Kidney (tissue), 14 donors: ENCODE results near the gene KPNA1. TPM values are rescaled to one million over a fixed set of nuclear protein-coding genes. Genes with fewer than 3 reads are reported as not detected.

ENCODE experiments used
- DNase-seq, 5 donors: peaks; one replicate each; pipeline ENCODE4 v3.0.0-alpha.2; 2013 to 2020
- FAIRE-seq: peaks from 2 replicates; lab custom pipeline; 2012; peaks lifted over from hg19 to GRCh38; lab: Jason Lieb, UNC
- H3K27ac ChIP-seq, 2 donors: one replicate each; pipeline ENCODE4 v1.7.0; 2013; ENCODE audit warnings: low read depth in 2 of 2, low read length in 2 of 2, inconsistent platforms in 1 of 2
- H3K27me3 ChIP-seq: one replicate; pipeline ENCODE4 v1.7.1; 2013; ENCODE audit warnings: low read length, inconsistent platforms; ENCODE audit not compliant: control insufficient read depth, insufficient read depth
- H3K36me3 ChIP-seq, 3 donors: one replicate each; pipeline versions ENCODE4 v1.7.0 to v1.7.1; 2013; ENCODE audit warnings: low read length in 3 of 3, control low read depth in 1 of 3, inconsistent platforms in 1 of 3; ENCODE audit not compliant: insufficient read depth in 3 of 3, control insufficient read depth in 2 of 3
- H3K4me1 ChIP-seq, 3 donors: one replicate each; pipeline versions ENCODE4 v1.7.0 to v1.7.1; 2013; ENCODE audit warnings: low read length in 3 of 3, inconsistent platforms in 1 of 3, low read depth in 1 of 3; ENCODE audit not compliant: control insufficient read depth in 2 of 3, insufficient read depth in 2 of 3
- H3K4me3 ChIP-seq, 3 donors: one replicate each; pipeline versions ENCODE4 v1.7.0 to v1.8.1; 2013; ENCODE audit warnings: low read length in 3 of 3, control low read depth in 1 of 3, inconsistent platforms in 1 of 3
- H3K9ac ChIP-seq, 3 donors: one replicate each; pipeline versions ENCODE4 v1.7.0 to v1.7.1; 2013; ENCODE audit warnings: low read length in 3 of 3, control low read depth in 1 of 3, inconsistent platforms in 1 of 3
- H3K9me3 ChIP-seq, 3 donors: one replicate each; pipeline versions ENCODE4 v1.7.0 to v1.7.1; 2013; ENCODE audit warnings: low read length in 3 of 3, control low read depth in 1 of 3, inconsistent platforms in 1 of 3; ENCODE audit not compliant: control insufficient read depth in 2 of 3, insufficient read depth in 1 of 3
- CTCF ChIP-seq: IDR thresholded peaks from 3 replicates; pipeline ENCODE4 v1.5.1; 2012; ENCODE audit warnings: mild to moderate bottlenecking, moderate library complexity, borderline replicate concordance; ENCODE audit not compliant: insufficient read depth; ENCODE audit errors: extremely low read depth
- intact Hi-C: fragments of 100-400 bp; cut with DNase I; formaldehyde crosslinking; loops from one replicate; pipeline ENCODE4 v1.11.1; 2022
- polyA plus RNA-seq: library from polyadenylated mRNA; stranded (reverse); fragments of 350-450 nt; fragmentation: Illumina TruSeq; extraction: RNeasy Lipid Tissue Mini Kit (QIAGEN cat#74804); gene quantifications from one replicate; pipeline ENCODE4 v1.2.3, GENCODE V29; 2014; ENCODE audit warnings: low read depth, low replicate concordance; ENCODE audit not compliant: insufficient read depth
- total RNA-seq: library from RNA; stranded (reverse); fragmentation: NEBNext Ultra II Directional; extraction: Animal tissue kit (Norgen Biotek cat#: 25700); gene quantifications from one replicate; pipeline ENCODE4 v1.2.1, GENCODE V29; 2021
- donor health status: control.
- donor health status: control.
- donor health status: control.
- donor health status: control.
- donor health status: control.
- donor health status: DM: yes; HTN: yes; CAD: no.
- donor health status: Normal renal cell carcinoma (clear cell type).

KPNA1 gene
- total and polyA plus RNA-seq, 2 donors from 2014 or later, result 16.8 to 64.5 TPM

GRCh38 chr3:122407946-122408345 is 106.8 kb downstream of the KPNA1 start:
- FAIRE-seq, result no peak
- intact Hi-C loops, result no loop called here
- Histone ChIP-seq H3K4me1 (no peaks in the 10 kb centered on the region), H3K9ac (no peak overlapping the region), H3K4me3 (no peak overlapping the region), H3K36me3 (peaks cover 6 to 73% (median 34%) of the 10 kb centered on the region in 3 donors), H3K9me3 (no peaks in the 10 kb centered on the region), H3K27me3 (no peaks in the 10 kb centered on the region), H3K27ac (no peak overlapping the region)
- TF ChIP-seq CTCF, result no peak
- no peak for DNase-seq

GRCh38 chr3:122406198-122406597 is 108.5 kb downstream of the KPNA1 start:
- no peak for TF ChIP-seq CTCF
- H3K27ac ChIP-seq, result no peak overlapping the region

GRCh38 chr3:122405015-122405414 is 109.7 kb downstream of the KPNA1 start:
- no peaks in the 10 kb centered on the region for H3K27me3 ChIP-seq
- intact Hi-C loops, result no loop called here
- no peak overlapping the region for H3K9ac ChIP-seq
- no peaks in the 10 kb centered on the region for H3K4me1 ChIP-seq
- no peaks in the 10 kb centered on the region for H3K9me3 ChIP-seq
- TF ChIP-seq CTCF, result no peak
- H3K4me3 ChIP-seq, result no peak overlapping the region
- FAIRE-seq (no peak), DNase-seq (no peak)
- peaks cover 6 to 67% (median 35%) of the 10 kb centered on the region in 3 donors for H3K36me3 ChIP-seq
- no peak overlapping the region for H3K27ac ChIP-seq

More at GRCh38 chr3:122406198-122406597, 108.5 kb downstream of the KPNA1 start:
- intact Hi-C loops, result no loop called here
- FAIRE-seq (no peak), DNase-seq (no peak)
- Histone ChIP-seq H3K9ac (no peak overlapping the region), H3K4me3 (no peak overlapping the region), H3K4me1 (no peaks in the 10 kb centered on the region), H3K27me3 (no peaks in the 10 kb centered on the region), H3K9me3 (no peaks in the 10 kb centered on the region), H3K36me3 (peaks cover 6 to 77% (median 35%) of the 10 kb centered on the region in 3 donors)

- no peak for TF ChIP-seq CTCF
- no peak for FAIRE-seq
- intact Hi-C loops, result no loop called here
Measured at GRCh38 chr3:122403489-122403888, 111.2 kb downstream of the KPNA1 start.

More at GRCh38 chr3:122403489-122403888, 111.2 kb downstream of the KPNA1 start:
- no peak overlapping the region for H3K9ac ChIP-seq
- H3K27ac ChIP-seq, result no peak overlapping the region
- H3K27me3 ChIP-seq, result no peaks in the 10 kb centered on the region
- H3K36me3 ChIP-seq, result peaks cover 3 to 53% (median 31%) of the 10 kb centered on the region in 3 donors
- no peak for DNase-seq
- H3K9me3 ChIP-seq, result no peaks in the 10 kb centered on the region
- H3K4me3 ChIP-seq, result no peak overlapping the region
- H3K4me1 ChIP-seq, result no peaks in the 10 kb centered on the region
